Colonic mucosa (tissue), 4 donors: ENCODE measurements around the gene LZTS2. TPM values are rescaled to one million over a fixed set of nuclear protein-coding genes. Genes with fewer than 3 reads are reported as not detected.

ENCODE experiments used
- DNase-seq: peaks from one replicate; pipeline ENCODE4 v3.0.0-alpha.2; 2020
- H3K27ac ChIP-seq: fragments of 200-600 bp; one replicate; pipeline ENCODE4 v1.8.0; 2021
- H3K27me3 ChIP-seq: fragments of 200-600 bp; one replicate; pipeline ENCODE4 v1.8.0; 2021
- H3K36me3 ChIP-seq: fragments of 200-600 bp; one replicate; pipeline ENCODE4 v1.8.0; 2021
- H3K4me1 ChIP-seq: fragments of 200-600 bp; one replicate; pipeline ENCODE4 v1.8.0; 2021; ENCODE audit warnings: mild to moderate bottlenecking
- H3K4me3 ChIP-seq: fragments of 200-600 bp; one replicate; pipeline ENCODE4 v1.8.0; 2021
- H3K9ac ChIP-seq, 2 donors: one replicate each; pipeline ENCODE4 v1.7.0; 2013; ENCODE audit warnings: control low read depth in 2 of 2, low read depth in 2 of 2, low read length in 2 of 2
- H3K9me3 ChIP-seq: fragments of 200-600 bp; one replicate; pipeline ENCODE4 v1.8.0; 2021
- CTCF ChIP-seq: fragments of 200-600 bp; IDR thresholded peaks from one replicate; pipeline ENCODE4 v1.8.0; 2022; ENCODE audit warnings: antibody characterized with exemption, mild to moderate bottlenecking
- intact Hi-C: fragments of 100-400 bp; cut with DNase I; formaldehyde crosslinking; loops from one replicate; pipeline ENCODE4 v1.14.1; 2022
- total RNA-seq, 2 donors: library from RNA; stranded (reverse); fragmentation: NEBNext Ultra II Directional in 1 of 2; extraction: Animal tissue kit (Norgen Biotek cat#: 25700) in 1 of 2; gene quantifications; one replicate each; pipeline ENCODE4 v1.2.1, GENCODE V29; 2021
- donor health status: healthy.
- donor health status: DM: no; HTN: no; CAD: no.
- donor health status: DM: no; HTN: no; CAD: no.

LZTS2 gene
- total RNA-seq, 2 donors from 2014 or later = 30.8 to 36.5 TPM

GRCh38 chr10:100966887-100967286, 32.7 kb upstream of the LZTS2 start:
- TF ChIP-seq CTCF = no peak
- intact Hi-C loops = loop anchor here (10.0 kb wide), 1 partner anchor 52 kb away; the partner anchor contains the start of gene SLF2
- Histone ChIP-seq H3K36me3 (no peaks in the 10 kb centered on the region), H3K4me3 (no peak overlapping the region), H3K27me3 (no peaks in the 10 kb centered on the region), H3K9ac (no peak overlapping the region), H3K4me1 (no peaks in the 10 kb centered on the region), H3K9me3 (no peaks in the 10 kb centered on the region), H3K27ac (no peak overlapping the region)
- no peak for DNase-seq

- no peaks in the 10 kb centered on the region for H3K27me3 ChIP-seq
- peak overlapping the region in 1 of 2 donors; percentile 49 for H3K9ac ChIP-seq
- no peaks in the 10 kb centered on the region for H3K9me3 ChIP-seq
- intact Hi-C loops = loop anchor here (10.0 kb wide), 1 partner anchor 53 kb away; the partner anchor contains the start of gene SLF2
- TF ChIP-seq CTCF = no peak
- no peaks in the 10 kb centered on the region for H3K36me3 ChIP-seq
- H3K4me3 ChIP-seq = no peak overlapping the region
- H3K27ac ChIP-seq = peak overlapping the region; percentile 2
- no peak for DNase-seq
- H3K4me1 ChIP-seq = no peaks in the 10 kb centered on the region
Observed at GRCh38 chr10:100967332-100967731, 32.3 kb upstream of the LZTS2 start.

- H3K27ac ChIP-seq = peak overlapping the region; percentile 92
- H3K27me3 ChIP-seq = no peaks in the 10 kb centered on the region
- DNase-seq = peak; percentile 53
- intact Hi-C loops = loop anchor here (10.0 kb wide), 1 partner anchor 53 kb away; the partner anchor contains the start of gene SLF2
- no peaks in the 10 kb centered on the region for H3K36me3 ChIP-seq
- no peak overlapping the region for H3K4me3 ChIP-seq
- TF ChIP-seq CTCF = no peak
- H3K4me1 ChIP-seq = no peaks in the 10 kb centered on the region
- peak overlapping the region in 1 of 2 donors; percentile 95 for H3K9ac ChIP-seq
- no peaks in the 10 kb centered on the region for H3K9me3 ChIP-seq
Observed at GRCh38 chr10:100968062-100968736, 31.4 kb upstream of the LZTS2 start.

- DNase-seq = peak; percentile 52
- no peak for TF ChIP-seq CTCF
- H3K27me3 ChIP-seq = no peaks in the 10 kb centered on the region
- no peaks in the 10 kb centered on the region for H3K9me3 ChIP-seq
- H3K4me1 ChIP-seq = no peaks in the 10 kb centered on the region
- peak overlapping the region; percentile 74 to 95 for H3K9ac ChIP-seq
- H3K27ac ChIP-seq = peak overlapping the region; percentile 92
- H3K36me3 ChIP-seq = no peaks in the 10 kb centered on the region
- peak overlapping the region; percentile 85 for H3K4me3 ChIP-seq
- intact Hi-C loops = loop anchor here (10.0 kb wide), 1 partner anchor 54 kb away; the partner anchor contains the start of gene SLF2
Observed at GRCh38 chr10:100968863-100969186, 30.8 kb upstream of the LZTS2 start.

- peak; percentile 56 for TF ChIP-seq CTCF
- no peaks in the 10 kb centered on the region for H3K4me1 ChIP-seq
- intact Hi-C loops = loop anchor here (10.0 kb wide), 1 partner anchor 55 kb away; the partner anchor contains the start of gene SLF2
- H3K27ac ChIP-seq = peak within 1 kb of the TSS; percentile 92
- H3K9ac ChIP-seq = peak within 1 kb of the TSS; percentile 93 to 95
- no peaks in the 10 kb centered on the region for H3K36me3 ChIP-seq
- DNase-seq = peak; percentile 62
- H3K27me3 ChIP-seq = no peaks in the 10 kb centered on the region
- peak within 1 kb of the TSS; percentile 85 for H3K4me3 ChIP-seq
- H3K9me3 ChIP-seq = no peaks in the 10 kb centered on the region
Observed at GRCh38 chr10:100969187-100970075, 30.2 kb upstream of the LZTS2 start, which contains the start of gene SEMA4G. SEMA4G (plus strand) TSS chr10:100969504; CDS start chr10:100972913, 3,409 bp downstream.
